HG02970 (cell line): Measurements from ENCODE around the gene LTBP3.
A peak's percentile ranks its signal among the peaks of the same experiment; 100 is the strongest.
"Not testable (repeated sequence)": the region's sequence is repeated elsewhere in the genome, so short reads cannot be mapped to it uniquely, and the experiment has no call there.

Experiments used
- ATAC-seq: cut with Tn5 transposase; IDR thresholded peaks from one replicate; pipeline ENCODE4 v1.9.1; 2021; ENCODE audit warnings: mild to moderate bottlenecking, moderate library complexity, moderate number of reproducible peaks; ENCODE audit not compliant: unreplicated experiment, low FRiP score

LTBP3 gene

DNA sequence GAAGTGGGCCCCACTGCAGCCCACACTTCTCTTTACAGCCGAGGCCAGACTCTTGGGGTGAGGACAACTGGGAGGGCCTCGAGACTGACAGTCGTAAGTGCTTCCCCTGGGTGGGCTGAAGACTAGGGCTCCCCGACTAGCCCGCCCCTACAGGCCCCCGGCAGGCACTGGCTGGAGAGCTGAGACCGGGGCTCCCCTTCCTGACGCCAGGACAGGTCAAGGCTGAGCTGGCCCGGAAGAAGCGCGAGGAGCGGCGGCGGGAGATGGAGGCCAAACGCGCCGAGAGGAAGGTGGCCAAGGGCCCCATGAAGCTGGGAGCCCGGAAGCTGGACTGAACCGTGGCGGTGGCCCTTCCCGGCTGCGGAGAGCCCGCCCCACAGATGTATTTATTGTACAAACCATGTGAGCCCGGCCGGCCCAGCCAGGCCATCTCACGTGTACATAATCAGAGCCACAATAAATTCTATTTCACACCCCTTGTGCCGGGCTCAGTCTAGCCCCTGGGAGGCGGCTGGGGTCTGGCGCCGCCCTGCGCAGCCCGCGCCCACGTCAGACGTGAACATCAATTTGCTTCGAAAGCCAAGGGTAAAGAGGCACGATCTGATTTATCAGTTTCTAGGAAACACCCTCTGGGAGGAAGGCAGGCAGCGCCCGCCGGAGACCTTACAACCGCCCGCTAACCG, 19.8 kb downstream of the LTBP3 start:
- no peak for ATAC-seq

DNA sequence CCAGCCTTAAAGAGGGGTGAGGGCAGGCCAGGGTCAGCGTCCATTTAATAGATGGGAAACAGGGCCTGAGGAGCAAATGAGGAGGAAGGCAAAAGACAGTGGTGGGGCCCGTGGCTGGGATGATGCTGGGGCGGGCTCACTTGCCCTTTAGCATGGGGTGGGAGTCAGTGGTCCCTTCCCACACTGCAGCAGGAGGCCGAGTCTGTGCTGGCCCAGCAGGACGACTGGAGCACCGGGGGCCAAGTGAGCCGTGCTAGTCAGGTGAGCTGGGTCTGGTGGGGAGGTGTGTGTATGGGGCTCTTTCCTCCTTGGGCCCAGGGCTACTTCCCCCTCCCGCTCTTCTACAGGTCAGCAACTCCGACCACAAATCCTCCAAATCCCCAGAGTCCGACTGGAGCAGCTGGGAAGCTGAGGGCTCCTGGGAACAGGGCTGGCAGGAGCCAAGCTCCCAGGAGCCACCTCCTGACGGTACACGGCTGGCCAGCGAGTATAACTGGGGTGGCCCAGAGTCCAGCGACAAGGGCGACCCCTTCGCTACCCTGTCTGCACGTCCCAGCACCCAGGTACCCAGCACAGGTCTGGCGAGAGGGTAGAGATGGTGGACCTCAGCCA, 20.4 kb downstream of the LTBP3 start:
- ATAC-seq, result no peak

DNA sequence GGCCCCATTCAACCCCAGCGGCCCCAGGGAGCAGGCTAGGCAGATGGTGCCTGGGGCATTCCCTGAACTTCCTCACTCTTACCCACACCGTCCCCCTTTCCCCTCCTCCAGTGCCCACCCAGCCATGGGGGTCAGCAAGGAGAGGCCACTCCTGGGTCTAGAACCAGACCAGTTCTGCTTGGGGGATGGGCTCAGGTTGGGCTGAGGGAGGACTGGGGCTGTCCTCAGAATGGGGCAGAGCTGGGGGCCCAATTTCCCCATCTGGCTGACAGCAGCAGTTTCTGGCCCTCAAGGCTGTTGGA, 20.9 kb downstream of the LTBP3 start:
- ATAC-seq, result no peak

DNA sequence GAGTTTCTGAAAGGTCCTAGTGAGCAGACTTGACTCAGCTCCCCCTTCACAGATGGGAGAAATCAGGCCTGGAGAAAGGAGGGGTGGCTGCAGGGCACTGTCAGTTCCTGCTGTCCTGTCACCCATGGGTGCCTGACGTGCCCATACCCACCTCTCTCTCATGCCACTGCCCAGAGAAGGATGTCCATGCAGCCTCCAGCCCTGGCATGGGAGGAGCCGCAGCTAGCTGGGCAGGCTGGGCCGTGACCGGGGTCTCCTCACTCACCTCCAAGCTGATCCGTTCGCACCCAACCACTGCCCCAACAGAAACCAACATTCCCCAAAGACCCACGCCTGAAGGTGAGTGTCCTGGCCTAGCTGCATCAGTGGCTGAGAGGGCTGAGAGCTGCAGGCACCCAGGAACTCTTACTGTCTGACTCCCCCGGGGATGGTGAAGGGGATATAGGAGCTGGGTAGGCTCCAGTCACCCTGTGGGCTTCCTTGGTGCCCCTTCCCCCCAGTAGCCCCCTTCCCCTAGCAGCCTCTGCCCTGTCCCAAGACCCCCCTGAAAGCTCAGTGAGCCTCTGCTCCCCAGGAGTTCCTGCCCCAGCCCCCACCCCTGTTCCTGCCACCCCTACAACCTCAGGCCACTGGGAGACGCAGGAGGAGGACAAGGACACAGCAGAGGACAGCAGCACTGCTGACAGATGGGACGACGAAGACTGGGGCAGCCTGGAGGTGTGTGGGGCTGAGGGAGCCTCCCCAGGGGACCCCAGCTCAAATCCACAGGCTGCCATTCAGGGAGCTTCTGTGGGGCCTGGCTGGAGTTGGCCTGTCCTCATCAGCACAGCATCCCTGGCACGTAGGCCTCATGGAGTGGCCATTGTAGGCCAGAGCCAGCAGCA, 21.5 kb downstream of the LTBP3 start:
- ATAC-seq, result no peak

GRCh38 chr11:65535102-65535501, 23.1 kb downstream of the LTBP3 start:
- ATAC-seq, result no peak

GRCh38 chr11:65532388-65533064, 25.6 kb downstream of the LTBP3 start:
- ATAC-seq, result no peak

DNA sequence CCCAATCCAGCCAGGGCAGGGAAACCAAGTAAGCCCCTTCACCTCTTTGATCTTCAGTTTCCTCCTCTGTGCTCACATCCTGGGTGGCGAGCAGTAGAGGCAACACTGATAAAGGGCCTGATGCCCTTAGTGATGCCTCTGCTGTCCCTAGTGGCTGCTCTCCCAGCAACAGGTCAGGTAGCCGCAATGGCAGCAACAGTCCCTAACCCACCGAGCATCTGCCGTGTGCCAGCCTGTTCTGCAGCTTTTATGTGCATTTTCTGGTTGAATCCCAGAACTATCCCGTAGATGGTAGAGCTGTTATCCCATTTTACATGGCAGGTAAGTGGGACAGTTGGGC, 28.0 kb downstream of the LTBP3 start:
- no peak for ATAC-seq

GRCh38 chr11:65529475-65530156, 28.5 kb downstream of the LTBP3 start:
- no peak for ATAC-seq

DNA sequence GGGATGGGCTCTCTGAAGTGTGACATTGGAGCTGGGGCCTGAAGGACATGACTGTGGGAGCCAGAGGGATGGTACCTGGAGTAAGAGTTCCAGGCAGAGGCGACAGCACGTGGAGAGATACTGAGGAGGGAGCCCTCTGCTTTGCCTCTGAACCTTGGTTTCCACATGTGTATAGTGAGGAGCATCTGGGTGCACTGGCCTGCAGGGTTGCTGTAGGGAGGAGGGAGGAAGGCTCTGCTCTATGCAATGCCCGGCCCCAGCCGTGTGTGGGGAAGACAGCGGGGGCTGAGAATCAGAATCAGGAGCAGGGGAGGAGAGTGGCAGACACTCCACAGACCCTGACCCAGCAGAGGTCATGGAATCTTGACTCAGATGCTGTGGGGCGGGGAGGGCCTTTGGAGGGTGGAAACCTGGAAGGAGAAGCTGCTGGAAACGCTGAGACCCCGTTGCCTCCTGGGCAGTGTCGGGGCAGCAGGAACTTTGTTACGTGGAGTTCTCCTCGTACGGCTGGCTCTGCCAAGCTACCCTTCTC, 29.3 kb downstream of the LTBP3 start:
- ATAC-seq, result no peak

DNA sequence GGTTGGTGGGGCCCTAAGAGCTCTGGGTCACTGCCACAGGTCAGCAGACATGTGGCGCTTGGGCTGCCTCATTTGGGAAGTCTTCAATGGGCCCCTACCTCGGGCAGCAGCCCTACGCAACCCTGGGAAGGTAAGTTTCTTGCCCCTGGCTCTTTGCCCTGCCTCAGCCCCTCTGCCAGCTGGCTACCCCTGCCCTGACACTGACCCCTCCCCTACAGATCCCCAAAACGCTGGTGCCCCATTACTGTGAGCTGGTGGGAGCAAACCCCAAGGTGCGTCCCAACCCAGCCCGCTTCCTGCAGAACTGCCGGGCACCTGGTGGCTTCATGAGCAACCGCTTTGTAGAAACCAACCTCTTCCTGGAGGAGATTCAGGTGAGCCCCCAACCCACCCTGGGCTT, 31.4 kb downstream of the LTBP3 start:
- no peak for ATAC-seq

- no peak for ATAC-seq
Observed at GRCh38 chr11:65525546-65526480, 32.3 kb downstream of the LTBP3 start.

DNA sequence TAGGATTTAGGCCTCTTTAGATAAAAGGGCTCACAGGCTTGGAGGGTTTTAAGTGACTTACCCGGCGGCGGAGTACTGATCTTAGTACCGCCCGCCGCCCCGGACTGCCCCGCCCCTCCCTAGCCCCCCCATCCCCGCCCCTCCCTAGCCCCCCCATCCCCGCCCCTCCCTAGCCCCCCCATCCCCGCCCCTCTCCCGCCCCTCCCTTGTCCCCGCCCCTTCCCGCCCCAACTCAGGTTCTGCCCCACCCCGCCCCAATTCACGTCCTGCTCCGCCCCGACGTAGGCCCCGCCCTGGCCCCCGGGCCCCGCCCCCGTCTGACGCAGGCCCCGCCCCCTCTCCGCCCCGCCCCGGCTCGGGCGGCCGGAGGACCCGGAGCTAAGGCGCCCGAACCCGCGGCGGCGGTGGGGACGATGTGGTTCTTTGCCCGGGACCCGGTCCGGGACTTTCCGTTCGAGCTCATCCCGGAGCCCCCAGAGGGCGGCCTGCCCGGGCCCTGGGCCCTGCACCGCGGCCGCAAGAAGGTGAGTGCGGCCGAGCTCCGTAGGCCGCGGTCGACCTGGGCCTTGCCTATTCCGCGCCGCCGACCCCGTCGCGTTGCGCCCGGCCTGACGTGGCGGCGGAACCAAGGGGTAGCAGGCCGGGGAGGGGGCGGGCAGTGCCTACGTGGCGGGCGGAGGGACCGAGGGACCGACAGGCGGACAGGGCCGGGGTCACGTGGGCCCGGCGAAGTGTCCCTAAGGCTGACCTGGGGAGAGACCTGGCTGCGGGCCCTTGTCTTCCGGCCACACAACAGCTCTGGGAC, 33.2 kb downstream of the LTBP3 start, which contains the start of gene SCYL1:
TSS of gene SCYL1 (plus strand) at position 343 of the 805 bp plus-strand sequence. CDS start at position 414, 71 bp downstream.
- peak; percentile 59 for ATAC-seq

DNA sequence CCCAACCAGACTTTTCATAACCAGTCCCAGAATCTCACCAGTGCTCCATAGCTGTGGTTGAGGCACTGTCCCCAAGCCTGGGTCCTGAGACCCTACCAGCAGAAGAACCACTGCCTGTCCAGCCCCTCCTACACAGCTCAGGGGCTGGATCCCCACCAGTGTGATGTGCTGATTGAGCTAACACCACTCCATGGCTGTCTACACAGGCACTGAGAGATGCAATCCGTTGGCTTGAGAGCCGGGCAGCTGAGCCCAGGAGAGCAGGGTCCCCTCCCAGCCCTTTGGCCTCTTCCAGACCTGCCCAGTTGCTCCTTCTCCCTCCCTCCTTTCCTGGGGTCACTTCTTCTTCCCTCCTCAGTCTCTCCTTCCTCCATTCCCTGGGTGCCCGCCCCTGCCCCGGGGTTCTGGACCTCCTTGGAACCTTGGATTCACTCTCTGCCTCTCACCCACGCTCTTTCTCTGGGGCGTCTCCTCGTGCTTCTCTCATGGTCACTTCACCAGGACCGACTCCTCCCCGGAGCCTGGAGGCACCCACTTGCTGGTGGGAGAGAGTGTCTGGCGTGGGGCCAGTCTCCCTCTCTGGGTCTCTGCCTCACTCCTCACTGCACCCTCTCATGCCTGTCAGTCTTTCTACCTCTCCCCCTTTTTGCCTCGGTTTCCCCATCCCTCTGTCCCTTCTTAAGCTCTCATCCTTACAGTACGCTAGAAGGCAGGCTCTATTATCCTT, 34.0 kb downstream of the LTBP3 start:
- peak; percentile 1 for ATAC-seq

GRCh38 chr11:65523631-65523968, 34.6 kb downstream of the LTBP3 start:
- not testable (repeated sequence) for ATAC-seq

GRCh38 chr11:65522718-65523630, 35.2 kb downstream of the LTBP3 start:
- ATAC-seq, result not testable (repeated sequence)

GRCh38 chr11:65521777-65522521, 36.2 kb downstream of the LTBP3 start:
- not testable (repeated sequence) for ATAC-seq
